Keratinocyte (primary cell): ENCODE results near the gene TMPRSS13.

Experiments
- EZH2 ChIP-seq: IDR thresholded peaks from one replicate; pipeline ENCODE4 v1.6.1; 2012; ENCODE audit warnings: inconsistent platforms, mild to moderate bottlenecking, low read length, moderate library complexity
- TF ChIP-seq, protein P1 (sequence below), 3 experiments: IDR thresholded peaks in 1 of 3; conservative IDR thresholded peaks in 1 of 3; optimal IDR thresholded peaks in 1 of 3; 2 replicates in 2 of 3; 3 replicates in 1 of 3; pipeline versions ENCODE3 to v1.5.1; 2011; ENCODE audit warnings: low read length in 3 of 3, mild to moderate bottlenecking in 3 of 3, moderate library complexity in 2 of 3, control low read depth in 1 of 3, inconsistent platforms in 1 of 3; ENCODE audit not compliant: insufficient read depth in 2 of 3; ENCODE audit errors: extremely low read depth in 1 of 3

DNA sequence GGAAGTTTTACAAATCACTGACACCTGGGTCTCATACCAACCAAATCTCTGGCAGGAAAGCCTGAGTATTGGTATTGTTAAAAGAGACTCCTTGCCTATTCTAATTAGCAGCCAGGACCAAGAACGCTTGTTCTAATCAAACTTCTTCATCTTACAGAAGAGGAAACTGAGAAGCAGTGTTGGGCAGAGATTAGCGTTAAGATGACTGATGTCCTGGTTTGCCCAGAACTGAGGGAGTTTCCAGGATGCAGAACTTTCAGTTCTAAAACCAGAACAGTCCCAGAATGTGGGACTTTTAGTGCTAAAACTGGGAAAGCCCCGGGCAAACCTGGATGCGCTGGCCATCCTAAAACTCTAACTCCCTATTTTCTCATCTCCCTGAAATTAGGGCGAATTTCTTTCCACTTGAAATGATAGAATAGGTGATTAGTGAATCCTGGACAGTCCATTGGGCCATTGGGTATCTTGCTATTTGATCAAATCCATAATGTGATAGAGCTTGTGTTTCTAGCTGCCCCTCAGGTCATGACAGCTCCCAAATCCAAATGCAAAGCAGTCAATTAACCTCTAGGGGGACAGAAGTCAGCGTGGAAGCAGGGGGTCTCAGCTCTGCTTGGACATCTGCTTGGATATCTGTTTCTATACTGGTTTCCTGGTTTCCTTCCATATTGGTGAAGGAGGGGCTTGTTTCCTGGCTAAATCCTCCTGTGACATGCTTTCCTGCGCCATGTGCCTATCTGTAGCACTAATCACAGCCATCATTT, 16.0 kb upstream of the TMPRSS13 start:
- TF ChIP-seq, protein P1, sequence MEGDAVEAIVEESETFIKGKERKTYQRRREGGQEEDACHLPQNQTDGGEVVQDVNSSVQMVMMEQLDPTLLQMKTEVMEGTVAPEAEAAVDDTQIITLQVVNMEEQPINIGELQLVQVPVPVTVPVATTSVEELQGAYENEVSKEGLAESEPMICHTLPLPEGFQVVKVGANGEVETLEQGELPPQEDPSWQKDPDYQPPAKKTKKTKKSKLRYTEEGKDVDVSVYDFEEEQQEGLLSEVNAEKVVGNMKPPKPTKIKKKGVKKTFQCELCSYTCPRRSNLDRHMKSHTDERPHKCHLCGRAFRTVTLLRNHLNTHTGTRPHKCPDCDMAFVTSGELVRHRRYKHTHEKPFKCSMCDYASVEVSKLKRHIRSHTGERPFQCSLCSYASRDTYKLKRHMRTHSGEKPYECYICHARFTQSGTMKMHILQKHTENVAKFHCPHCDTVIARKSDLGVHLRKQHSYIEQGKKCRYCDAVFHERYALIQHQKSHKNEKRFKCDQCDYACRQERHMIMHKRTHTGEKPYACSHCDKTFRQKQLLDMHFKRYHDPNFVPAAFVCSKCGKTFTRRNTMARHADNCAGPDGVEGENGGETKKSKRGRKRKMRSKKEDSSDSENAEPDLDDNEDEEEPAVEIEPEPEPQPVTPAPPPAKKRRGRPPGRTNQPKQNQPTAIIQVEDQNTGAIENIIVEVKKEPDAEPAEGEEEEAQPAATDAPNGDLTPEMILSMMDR (optimal IDR thresholded peaks at IDR 0.05 in 1 of 3, IDR thresholded peaks at IDR 0.05 in 1 of 3, conservative IDR thresholded peaks at IDR 0.05 in 1 of 3; ENCODE audit: extremely low read depth in 1 of 3, insufficient read depth in 2 of 3, low read length in 3 of 3): no peak
- no peak for TF ChIP-seq EZH2
